ENCODE measurements around the gene KHDC4. TPM values are rescaled to one million over a fixed set of nuclear protein-coding genes. Genes with fewer than 3 reads are reported as not detected.

KHDC4 gene
- total and polyA plus RNA-seq, 2 of the 13 experiments (the other 11 are each of a cell fraction or from before 2014, with no cell fraction given), result 33.5 to 92.0 TPM

GRCh38 chr1:155978325-155978972 lies 44.2 kb upstream of the KHDC4 start, which contains the start of gene ARHGEF2 (continued):
- TF ChIP-seq HES4 (CRISPR knock-in tag; IDR thresholded peaks at IDR 0.05; ENCODE audit: borderline replicate concordance) (no peak), ZBTB34 (CRISPR knock-in tag; IDR thresholded peaks at IDR 0.05) (no peak), HDAC2 (CRISPR knock-in tag; IDR thresholded peaks at IDR 0.05) (0 out of 2 replicates have a peak, but pooled peaks have one; percentile 16), NCOA2 (CRISPR knock-in tag; IDR thresholded peaks at IDR 0.05) (no peak), ZFP37 (CRISPR knock-in tag; IDR thresholded peaks at IDR 0.05; ENCODE audit: borderline replicate concordance) (no peak), ZNF564 (CRISPR knock-in tag; IDR thresholded peaks at IDR 0.05) (no peak), ZBTB37 (CRISPR knock-in tag; IDR thresholded peaks at IDR 0.05) (no peak), ZNF446 (CRISPR knock-in tag; IDR thresholded peaks at IDR 0.05) (no peak; the same call in 1 of the 2 replicates), HOXA5 (CRISPR knock-in tag; IDR thresholded peaks at IDR 0.05) (peak; percentile 52; the same call in 1 of the 2 replicates), ATM (IDR thresholded peaks at IDR 0.05; ENCODE audit: borderline replicate concordance) (no peak), ZNF574 (CRISPR knock-in tag; IDR thresholded peaks at IDR 0.05) (no peak), REPIN1 (CRISPR knock-in tag; IDR thresholded peaks at IDR 0.05; ENCODE audit: borderline replicate concordance, low read depth) (no peak), ZNF841 (CRISPR knock-in tag; IDR thresholded peaks at IDR 0.05; ENCODE audit: borderline replicate concordance) (no peak), FOXM1 (CRISPR knock-in tag; IDR thresholded peaks at IDR 0.05) (no peak), ZZZ3 (CRISPR knock-in tag; IDR thresholded peaks at IDR 0.05; ENCODE audit: borderline replicate concordance) (no peak), SOX5 (CRISPR knock-in tag; IDR thresholded peaks at IDR 0.05; ENCODE audit: borderline replicate concordance) (0 out of 2 replicates have a peak, but pooled peaks have one; percentile 7), SCMH1 (CRISPR knock-in tag; IDR thresholded peaks at IDR 0.05; ENCODE audit: borderline replicate concordance) (no peak), ZGPAT (CRISPR knock-in tag; IDR thresholded peaks at IDR 0.05) (no peak), ZNF317 (CRISPR knock-in tag; IDR thresholded peaks at IDR 0.05) (peak; percentile 15; the same call in 1 of the 2 replicates), ZNF800 (CRISPR knock-in tag; IDR thresholded peaks at IDR 0.05) (no peak), ZNF468 (CRISPR knock-in tag; IDR thresholded peaks at IDR 0.05) (no peak), NBN (conservative IDR thresholded peaks at IDR 0.05) (no peak)
